ENCODE data around the gene BCL7A. TPM values are rescaled to one million over a fixed set of nuclear protein-coding genes. Genes with fewer than 3 reads are reported as not detected.

Gene BCL7A
- total and polyA plus RNA-seq, 5 donors from 2014 or later = 0.35 to 2.0 (median 0.60) TPM

- Histone ChIP-seq H3K9me3 (ENCODE audit: control insufficient read depth in 2 of 2, low read length in 2 of 2) (no peaks in the 10 kb centered on the region), H3K27me3 (ENCODE audit: control insufficient read depth, insufficient read depth, low read length) (no peaks in the 10 kb centered on the region), H3K4me1 (ENCODE audit: control insufficient read depth, insufficient read depth, low read length, poor library complexity, severe bottlenecking) (peaks cover 9% of the 10 kb centered on the region), H3K36me3 (ENCODE audit: control insufficient read depth, insufficient read depth, low read length) (no peaks in the 10 kb centered on the region), H3K27ac (ENCODE audit: insufficient read depth, low read length, poor library complexity, severe bottlenecking) (no peak overlapping the region), H3K4me3 (ENCODE audit: low read depth, low read length) (no peak overlapping the region)
- Mint-ChIP-seq H3K36me3 (no peaks in the 10 kb centered on the region), H3K27me3 (peaks cover 11% of the 10 kb centered on the region), H3K9me3 (no peaks in the 10 kb centered on the region), H3K27ac (peak overlapping the region in 1 of 3 donors; percentile 20), H3K4me1 (peaks cover 6 to 12% (median 9%) of the 10 kb centered on the region in 4 donors), H3K4me3 (no peak overlapping the region)
- DNase-seq (no peak), ATAC-seq (ENCODE audit: low read depth in 2 of 2) (no peak)
Measured at GRCh38 chr12:122072031-122072970, 50.6 kb downstream of the BCL7A start.

GRCh38 chr12:122073815-122074214 is 52.1 kb downstream of the BCL7A start:
- DNase-seq = no peak
- H3K4me3 Mint-ChIP-seq = peak overlapping the region in 1 of 4 donors; percentile 39
- Histone ChIP-seq H3K4me1 (ENCODE audit: control insufficient read depth, insufficient read depth, low read length, poor library complexity, severe bottlenecking) (peaks cover 7% of the 10 kb centered on the region), H3K27ac (ENCODE audit: insufficient read depth, low read length, poor library complexity, severe bottlenecking) (no peak overlapping the region), H3K36me3 (ENCODE audit: control insufficient read depth, insufficient read depth, low read length) (no peaks in the 10 kb centered on the region), H3K9me3 (ENCODE audit: control insufficient read depth in 2 of 2, low read length in 2 of 2) (no peaks in the 10 kb centered on the region), H3K4me3 (ENCODE audit: low read depth, low read length) (no peak overlapping the region), H3K27me3 (ENCODE audit: control insufficient read depth, insufficient read depth, low read length) (no peaks in the 10 kb centered on the region)
- no peaks in the 10 kb centered on the region for H3K36me3 Mint-ChIP-seq
- no peak for ATAC-seq (ENCODE audit: low read depth in 2 of 2)
- peaks cover 0 to 8% (median 0%) of the 10 kb centered on the region in 4 donors for H3K4me1 Mint-ChIP-seq
- no peaks in the 10 kb centered on the region for H3K9me3 Mint-ChIP-seq
- no peak overlapping the region for H3K27ac Mint-ChIP-seq
- H3K27me3 Mint-ChIP-seq = peaks cover 11% of the 10 kb centered on the region

- H3K9me3 ChIP-seq (ENCODE audit: control insufficient read depth in 2 of 2, low read length in 2 of 2) = no peaks in the 10 kb centered on the region
- no peaks in the 10 kb centered on the region for H3K27me3 ChIP-seq (ENCODE audit: control insufficient read depth, insufficient read depth, low read length)
- Mint-ChIP-seq H3K4me3 (peak overlapping the region; percentile 64 to 89 (median 84)), H3K9me3 (peaks cover 0 to 1% (median 0%) of the 10 kb centered on the region in 7 donors), H3K36me3 (peaks cover 2% of the 10 kb centered on the region), H3K27me3 (peaks cover 5% of the 10 kb centered on the region), H3K4me1 (peaks cover 0 to 29% (median 20%) of the 10 kb centered on the region in 4 donors), H3K27ac (peak overlapping the region in 2 of 3 donors; percentile 62 to 64)
- H3K4me1 ChIP-seq (ENCODE audit: control insufficient read depth, insufficient read depth, low read length, poor library complexity, severe bottlenecking) = peaks cover 36% of the 10 kb centered on the region
- H3K4me3 ChIP-seq (ENCODE audit: low read depth, low read length) = no peak overlapping the region
- ATAC-seq (ENCODE audit: low read depth in 2 of 2) (no peak), DNase-seq (no peak)
- no peak overlapping the region for H3K27ac ChIP-seq (ENCODE audit: insufficient read depth, low read length, poor library complexity, severe bottlenecking)
- H3K36me3 ChIP-seq (ENCODE audit: control insufficient read depth, insufficient read depth, low read length) = no peaks in the 10 kb centered on the region
Measured at GRCh38 chr12:122076743-122077495, 55.2 kb downstream of the BCL7A start.

GRCh38 chr12:122078141-122079032 is 56.7 kb downstream of the BCL7A start, which contains the start of gene MLXIP:
Gene MLXIP, plus strand, starts transcription at chr12:122078756. Its CDS starts 98 bp downstream, at chr12:122078854.
- peaks cover 3% of the 10 kb centered on the region for H3K36me3 Mint-ChIP-seq
- peaks cover 5% of the 10 kb centered on the region for H3K27me3 Mint-ChIP-seq
- Histone ChIP-seq H3K9me3 (ENCODE audit: control insufficient read depth in 2 of 2, low read length in 2 of 2) (no peaks in the 10 kb centered on the region), H3K36me3 (ENCODE audit: control insufficient read depth, insufficient read depth, low read length) (no peaks in the 10 kb centered on the region), H3K4me3 (ENCODE audit: low read depth, low read length) (peak within 1 kb of the TSS; percentile 88), H3K27me3 (ENCODE audit: control insufficient read depth, insufficient read depth, low read length) (no peaks in the 10 kb centered on the region), H3K4me1 (ENCODE audit: control insufficient read depth, insufficient read depth, low read length, poor library complexity, severe bottlenecking) (peaks cover 48% of the 10 kb centered on the region), H3K27ac (ENCODE audit: insufficient read depth, low read length, poor library complexity, severe bottlenecking) (peak within 1 kb of the TSS; percentile 73)
- H3K4me3 Mint-ChIP-seq = peak within 1 kb of the TSS; percentile 88 to 99 (median 98)
- peak within 1 kb of the TSS; percentile 92 to 97 (median 93) for H3K27ac Mint-ChIP-seq
- H3K9me3 Mint-ChIP-seq = peaks cover 0 to 1% (median 0%) of the 10 kb centered on the region in 7 donors
- peak; percentile 84 to 91 (median 86) for DNase-seq
- ATAC-seq (ENCODE audit: low read depth in 2 of 2) = peak; percentile 77 to 85
- H3K4me1 Mint-ChIP-seq = peaks cover 7 to 44% (median 33%) of the 10 kb centered on the region in 4 donors

GRCh38 chr12:122079033-122079531 is 57.4 kb downstream of the BCL7A start:
- peaks cover 0 to 1% (median 0%) of the 10 kb centered on the region in 7 donors for H3K9me3 Mint-ChIP-seq
- Histone ChIP-seq H3K27ac (ENCODE audit: insufficient read depth, low read length, poor library complexity, severe bottlenecking) (peak overlapping the region; percentile 73), H3K9me3 (ENCODE audit: control insufficient read depth in 2 of 2, low read length in 2 of 2) (no peaks in the 10 kb centered on the region), H3K27me3 (ENCODE audit: control insufficient read depth, insufficient read depth, low read length) (no peaks in the 10 kb centered on the region), H3K36me3 (ENCODE audit: control insufficient read depth, insufficient read depth, low read length) (peaks cover 3% of the 10 kb centered on the region), H3K4me3 (ENCODE audit: low read depth, low read length) (peak overlapping the region; percentile 88), H3K4me1 (ENCODE audit: control insufficient read depth, insufficient read depth, low read length, poor library complexity, severe bottlenecking) (peaks cover 48% of the 10 kb centered on the region)
- peak in 1 of 2 donors; percentile 13 for ATAC-seq (ENCODE audit: low read depth in 2 of 2)
- peaks cover 7 to 51% (median 38%) of the 10 kb centered on the region in 4 donors for H3K4me1 Mint-ChIP-seq
- peaks cover 9% of the 10 kb centered on the region for H3K36me3 Mint-ChIP-seq
- H3K4me3 Mint-ChIP-seq = peak overlapping the region; percentile 88 to 99 (median 98)
- peaks cover 5% of the 10 kb centered on the region for H3K27me3 Mint-ChIP-seq
- peak in 1 of 3 donors; percentile 40 for DNase-seq
- H3K27ac Mint-ChIP-seq = peak overlapping the region; percentile 92 to 97 (median 93)

- no peaks in the 10 kb centered on the region for H3K9me3 ChIP-seq (ENCODE audit: control insufficient read depth in 2 of 2, low read length in 2 of 2)
- DNase-seq = peak in 1 of 3 donors; percentile 31
- no peak for ATAC-seq (ENCODE audit: low read depth in 2 of 2)
- H3K4me1 ChIP-seq (ENCODE audit: control insufficient read depth, insufficient read depth, low read length, poor library complexity, severe bottlenecking) = peaks cover 48% of the 10 kb centered on the region
- Mint-ChIP-seq H3K4me3 (peak overlapping the region; percentile 88 to 99 (median 98)), H3K27me3 (peaks cover 5% of the 10 kb centered on the region), H3K27ac (peak overlapping the region; percentile 92 to 97 (median 93)), H3K9me3 (peaks cover 0 to 1% (median 0%) of the 10 kb centered on the region in 7 donors), H3K36me3 (peaks cover 14% of the 10 kb centered on the region), H3K4me1 (peaks cover 7 to 56% (median 40%) of the 10 kb centered on the region in 4 donors)
- peak overlapping the region; percentile 88 for H3K4me3 ChIP-seq (ENCODE audit: low read depth, low read length)
- H3K36me3 ChIP-seq (ENCODE audit: control insufficient read depth, insufficient read depth, low read length) = peaks cover 3% of the 10 kb centered on the region
- H3K27ac ChIP-seq (ENCODE audit: insufficient read depth, low read length, poor library complexity, severe bottlenecking) = peak overlapping the region; percentile 73
- no peaks in the 10 kb centered on the region for H3K27me3 ChIP-seq (ENCODE audit: control insufficient read depth, insufficient read depth, low read length)
Measured at GRCh38 chr12:122079532-122080081, 57.9 kb downstream of the BCL7A start.
